Neural cell (in vitro differentiated cells): ENCODE data around the gene OTUD3. TPM values are rescaled to one million over a fixed set of nuclear protein-coding genes. Genes with fewer than 3 reads are reported as not detected.
"Not testable (repeated sequence)": the region's sequence is repeated elsewhere in the genome, so short reads cannot be mapped to it uniquely, and the experiment has no call there.

ENCODE experiments used
- H2AFZ ChIP-seq: fragments of 200-600, 300-800 bp; sonication (generic), shearing (Covaris generic); 2 replicates; pipeline ENCODE4 v1.6.0; 2014; ENCODE audit warnings: low read depth, mild to moderate bottlenecking, antibody characterized with exemption, low read length, moderate library complexity
- H3F3A ChIP-seq: fragments of 200-600 bp; shearing (Covaris generic); 2 replicates; pipeline ENCODE4 v1.6.1; 2016; ENCODE audit warnings: mild to moderate bottlenecking, moderate library complexity, mixed read lengths, antibody characterized with exemption, low read length; ENCODE audit not compliant: insufficient read depth, poor library complexity, severe bottlenecking
- H3K27ac ChIP-seq: fragments of 200-600, 300-800 bp; sonication (generic), shearing (Covaris generic); 2 replicates; pipeline ENCODE4 v1.5.1; 2014; ENCODE audit warnings: mild to moderate bottlenecking, low read length, moderate library complexity
- H3K27me3 ChIP-seq: fragments of 300-800, 200-600 bp; sonication (generic), shearing (Covaris generic); 2 replicates; pipeline ENCODE4 v1.6.0; 2014; ENCODE audit warnings: mild to moderate bottlenecking, low read depth, low read length, moderate library complexity; ENCODE audit not compliant: insufficient read depth
- H3K36me3 ChIP-seq: fragments of 300-800, 200-600 bp; sonication (generic), shearing (Covaris generic); 2 replicates; pipeline ENCODE4 v1.5.1; 2014; ENCODE audit warnings: mild to moderate bottlenecking, antibody characterized with exemption, low read length, moderate library complexity; ENCODE audit not compliant: insufficient read depth
- H3K4me2 ChIP-seq: fragments of 300-800, 200-600 bp; sonication (generic), shearing (Covaris generic); 2 replicates; pipeline ENCODE4 v1.6.0; 2014; ENCODE audit warnings: mild to moderate bottlenecking, low read length
- H3K4me3 ChIP-seq: fragments of 300-800, 200-600 bp; sonication (generic), shearing (Covaris generic); 2 replicates; pipeline ENCODE4 v1.5.1; 2014; ENCODE audit warnings: mild to moderate bottlenecking, low read length, moderate library complexity
- H3K79me2 ChIP-seq: fragments of 200-600 bp; shearing (Covaris generic); replicated peaks from 2 replicates; pipeline ENCODE4 v1.6.0; 2014; ENCODE audit warnings: mild to moderate bottlenecking, low read length, moderate library complexity; ENCODE audit not compliant: insufficient read depth
- H3K9ac ChIP-seq: fragments of 300-800, 200-600 bp; sonication (generic), shearing (Covaris generic); 2 replicates; pipeline ENCODE4 v1.6.1; 2016; ENCODE audit warnings: mild to moderate bottlenecking, low read length, mixed read lengths
- H3K9me2 ChIP-seq: fragments of 200-600 bp; shearing (Covaris generic); 2 replicates; pipeline ENCODE4 v1.6.1; 2016; ENCODE audit warnings: mild to moderate bottlenecking, low read length, mixed read lengths; ENCODE audit not compliant: insufficient read depth
- H3K9me3 ChIP-seq: fragments of 200-600, 300-800 bp; sonication (generic), shearing (Covaris generic); 2 replicates; pipeline ENCODE4 v1.6.1; 2016; ENCODE audit warnings: mild to moderate bottlenecking, mixed run types, low read length, moderate library complexity, mixed read lengths
- H4K20me1 ChIP-seq: fragments of 200-600 bp; shearing (Covaris generic); 2 replicates; pipeline ENCODE4 v1.6.1; 2016; ENCODE audit warnings: mild to moderate bottlenecking, mixed run types; ENCODE audit not compliant: insufficient read depth
- EP300 ChIP-seq: fragments of 450-650 bp; conservative IDR thresholded peaks from 2 replicates; pipeline ENCODE4 v1.6.1; 2014; ENCODE audit warnings: antibody characterized with exemption, mild to moderate bottlenecking, moderate library complexity; ENCODE audit not compliant: poor library complexity, severe bottlenecking
- EZH2 ChIP-seq: fragments of 200-600, 300-800 bp; shearing (Covaris generic), sonication (generic); IDR thresholded peaks from 2 replicates; pipeline ENCODE4 v1.6.1; 2014; ENCODE audit warnings: antibody characterized with exemption, low read length, borderline replicate concordance, mild to moderate bottlenecking; ENCODE audit not compliant: insufficient read depth, poor library complexity, severe bottlenecking
- MXI1 ChIP-seq: fragments of 450-650 bp; conservative IDR thresholded peaks from 2 replicates; pipeline ENCODE4 v1.6.1; 2014; ENCODE audit warnings: antibody characterized with exemption, mild to moderate bottlenecking; ENCODE audit not compliant: poor library complexity, severe bottlenecking
- POLR2AphosphoS5 ChIP-seq: IDR thresholded peaks from 2 replicates; pipeline ENCODE4 v1.6.1; 2012
- RAD21 ChIP-seq: fragments of 450-650 bp; conservative IDR thresholded peaks from 2 replicates; pipeline ENCODE4 v1.6.1; 2014; ENCODE audit warnings: antibody characterized with exemption, mild to moderate bottlenecking, moderate library complexity
- SMC3 ChIP-seq: fragments of 450-650 bp; conservative IDR thresholded peaks from 2 replicates; pipeline ENCODE4 v1.6.1; 2014; ENCODE audit warnings: antibody characterized with exemption, mild to moderate bottlenecking, moderate library complexity; ENCODE audit not compliant: poor library complexity
- TAF1 ChIP-seq: IDR thresholded peaks from 2 replicates; pipeline ENCODE4 v1.6.1; 2012; ENCODE audit warnings: low read depth
- polyA plus RNA-seq: library from polyadenylated mRNA; depleted of rRNA; stranded (reverse); fragments of >200 nt; gene quantifications from 2 replicates; pipeline ENCODE4 v1.2.3, GENCODE V29; 2014
- TF ChIP-seq, protein P1 (sequence below): IDR thresholded peaks from 2 replicates; pipeline ENCODE4 v1.6.1; 2012; ENCODE audit warnings: borderline replicate concordance
- TF ChIP-seq, protein P2 (sequence below): fragments of 450-650 bp; IDR thresholded peaks from 2 replicates; pipeline ENCODE4 v1.5.1; 2014; ENCODE audit warnings: antibody characterized with exemption, mild to moderate bottlenecking, moderate library complexity; ENCODE audit not compliant: poor library complexity, severe bottlenecking

Gene OTUD3
- polyA plus RNA-seq, 1 donor from 2014 or later, result 24.0 TPM

DNA sequence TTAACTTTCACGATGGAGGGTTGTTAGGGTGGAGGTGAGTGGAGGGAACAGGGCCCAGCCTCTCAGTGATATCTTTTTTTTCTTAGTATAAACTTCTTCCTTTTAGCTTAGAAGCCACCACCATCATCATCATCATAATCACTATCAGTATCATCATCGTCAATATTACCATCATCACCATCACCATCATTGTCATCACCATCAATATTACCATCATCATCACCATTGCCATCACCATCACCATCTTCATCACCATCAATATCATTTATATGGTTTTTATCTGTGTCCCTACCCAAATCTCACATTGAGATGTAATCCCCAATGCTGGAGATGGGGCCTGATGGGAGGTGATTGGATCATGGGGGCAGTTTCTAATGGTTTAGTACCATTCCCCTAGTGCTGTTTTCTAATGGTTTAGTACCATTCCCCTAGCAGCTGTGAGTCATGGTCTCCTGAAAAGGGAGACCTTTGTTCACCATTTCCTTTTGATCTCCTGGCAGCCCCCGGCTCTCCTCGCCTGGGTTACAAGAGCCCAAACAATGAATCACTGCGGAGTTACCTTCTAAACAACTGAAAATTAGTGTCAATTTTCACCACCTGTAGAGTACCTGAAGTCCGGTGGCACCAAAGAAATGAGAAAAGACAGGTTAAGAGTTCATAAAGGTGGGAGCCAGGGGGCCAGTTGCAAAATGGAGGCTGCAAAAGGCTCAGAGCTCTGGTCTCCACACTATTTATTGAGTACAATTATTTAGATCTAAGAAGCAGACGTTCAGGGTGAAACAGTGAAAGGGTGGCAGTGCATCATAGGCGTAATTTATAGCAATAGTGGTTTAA is 44.3 kb downstream of the OTUD3 start:
- Histone ChIP-seq H3K79me2 (no peaks in the 10 kb centered on the region), H2AFZ (no peak overlapping the region), H3K9ac (no peak overlapping the region), H3K27me3 (no peaks in the 10 kb centered on the region), H3K27ac (no peak overlapping the region), H3K9me2 (no peaks in the 10 kb centered on the region), H3K36me3 (no peaks in the 10 kb centered on the region), H3F3A (no peaks in the 10 kb centered on the region), H3K9me3 (no peaks in the 10 kb centered on the region), H3K4me3 (no peak overlapping the region), H4K20me1 (no peaks in the 10 kb centered on the region), H3K4me2 (no peak overlapping the region)
- TF ChIP-seq TAF1, result no peak
- no peak for TF ChIP-seq RAD21
- TF ChIP-seq, protein P1, sequence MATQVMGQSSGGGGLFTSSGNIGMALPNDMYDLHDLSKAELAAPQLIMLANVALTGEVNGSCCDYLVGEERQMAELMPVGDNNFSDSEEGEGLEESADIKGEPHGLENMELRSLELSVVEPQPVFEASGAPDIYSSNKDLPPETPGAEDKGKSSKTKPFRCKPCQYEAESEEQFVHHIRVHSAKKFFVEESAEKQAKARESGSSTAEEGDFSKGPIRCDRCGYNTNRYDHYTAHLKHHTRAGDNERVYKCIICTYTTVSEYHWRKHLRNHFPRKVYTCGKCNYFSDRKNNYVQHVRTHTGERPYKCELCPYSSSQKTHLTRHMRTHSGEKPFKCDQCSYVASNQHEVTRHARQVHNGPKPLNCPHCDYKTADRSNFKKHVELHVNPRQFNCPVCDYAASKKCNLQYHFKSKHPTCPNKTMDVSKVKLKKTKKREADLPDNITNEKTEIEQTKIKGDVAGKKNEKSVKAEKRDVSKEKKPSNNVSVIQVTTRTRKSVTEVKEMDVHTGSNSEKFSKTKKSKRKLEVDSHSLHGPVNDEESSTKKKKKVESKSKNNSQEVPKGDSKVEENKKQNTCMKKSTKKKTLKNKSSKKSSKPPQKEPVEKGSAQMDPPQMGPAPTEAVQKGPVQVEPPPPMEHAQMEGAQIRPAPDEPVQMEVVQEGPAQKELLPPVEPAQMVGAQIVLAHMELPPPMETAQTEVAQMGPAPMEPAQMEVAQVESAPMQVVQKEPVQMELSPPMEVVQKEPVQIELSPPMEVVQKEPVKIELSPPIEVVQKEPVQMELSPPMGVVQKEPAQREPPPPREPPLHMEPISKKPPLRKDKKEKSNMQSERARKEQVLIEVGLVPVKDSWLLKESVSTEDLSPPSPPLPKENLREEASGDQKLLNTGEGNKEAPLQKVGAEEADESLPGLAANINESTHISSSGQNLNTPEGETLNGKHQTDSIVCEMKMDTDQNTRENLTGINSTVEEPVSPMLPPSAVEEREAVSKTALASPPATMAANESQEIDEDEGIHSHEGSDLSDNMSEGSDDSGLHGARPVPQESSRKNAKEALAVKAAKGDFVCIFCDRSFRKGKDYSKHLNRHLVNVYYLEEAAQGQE, result no peak
- TF ChIP-seq MXI1, result no peak
- TF ChIP-seq, protein P2, sequence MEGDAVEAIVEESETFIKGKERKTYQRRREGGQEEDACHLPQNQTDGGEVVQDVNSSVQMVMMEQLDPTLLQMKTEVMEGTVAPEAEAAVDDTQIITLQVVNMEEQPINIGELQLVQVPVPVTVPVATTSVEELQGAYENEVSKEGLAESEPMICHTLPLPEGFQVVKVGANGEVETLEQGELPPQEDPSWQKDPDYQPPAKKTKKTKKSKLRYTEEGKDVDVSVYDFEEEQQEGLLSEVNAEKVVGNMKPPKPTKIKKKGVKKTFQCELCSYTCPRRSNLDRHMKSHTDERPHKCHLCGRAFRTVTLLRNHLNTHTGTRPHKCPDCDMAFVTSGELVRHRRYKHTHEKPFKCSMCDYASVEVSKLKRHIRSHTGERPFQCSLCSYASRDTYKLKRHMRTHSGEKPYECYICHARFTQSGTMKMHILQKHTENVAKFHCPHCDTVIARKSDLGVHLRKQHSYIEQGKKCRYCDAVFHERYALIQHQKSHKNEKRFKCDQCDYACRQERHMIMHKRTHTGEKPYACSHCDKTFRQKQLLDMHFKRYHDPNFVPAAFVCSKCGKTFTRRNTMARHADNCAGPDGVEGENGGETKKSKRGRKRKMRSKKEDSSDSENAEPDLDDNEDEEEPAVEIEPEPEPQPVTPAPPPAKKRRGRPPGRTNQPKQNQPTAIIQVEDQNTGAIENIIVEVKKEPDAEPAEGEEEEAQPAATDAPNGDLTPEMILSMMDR, result no peak
- TF ChIP-seq SMC3, result no peak
- no peak for TF ChIP-seq EZH2
- TF ChIP-seq POLR2AphosphoS5, result no peak
- TF ChIP-seq EP300, result no peak

DNA sequence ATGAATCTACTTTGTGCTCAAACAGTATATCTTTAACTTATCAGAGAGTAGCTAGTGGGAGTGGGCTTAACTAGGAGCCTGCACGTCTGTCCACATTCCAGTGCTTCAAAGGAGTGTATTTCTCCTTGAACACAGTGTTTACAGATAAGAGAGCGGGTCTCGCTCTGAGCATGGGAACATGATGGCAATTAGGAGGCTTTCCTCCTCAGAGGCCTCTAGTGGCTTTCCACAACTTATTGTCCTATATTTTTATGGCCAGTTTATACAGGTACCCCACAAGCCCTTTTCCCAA is 44.9 kb downstream of the OTUD3 start:
- H3F3A ChIP-seq, result not testable (repeated sequence)

DNA sequence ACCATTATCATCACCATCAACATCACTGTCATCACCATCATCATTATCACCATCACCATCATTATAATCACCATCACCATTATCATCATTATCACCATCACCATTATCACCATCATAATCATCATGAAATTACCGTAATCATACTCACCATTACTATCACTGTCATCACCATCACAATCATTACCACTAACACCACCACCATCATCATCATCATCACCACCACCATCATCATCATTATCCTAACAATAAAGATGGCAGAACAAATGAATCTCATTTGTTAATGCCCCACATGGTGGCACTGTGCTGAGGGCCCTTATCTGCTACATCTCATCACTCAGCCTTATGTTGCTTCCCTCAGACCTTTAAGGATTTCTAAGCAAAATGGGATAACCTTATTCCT is 50.7 kb downstream of the OTUD3 start:
- TF ChIP-seq EP300 (no peak), EZH2 (no peak), SMC3 (no peak), MXI1 (no peak), TAF1 (no peak), RAD21 (no peak), POLR2AphosphoS5 (no peak)
- TF ChIP-seq, protein P2, result no peak
- TF ChIP-seq, protein P1, result no peak
- Histone ChIP-seq H3F3A (no peaks in the 10 kb centered on the region), H3K9me2 (no peaks in the 10 kb centered on the region), H3K27me3 (no peaks in the 10 kb centered on the region), H3K36me3 (no peaks in the 10 kb centered on the region), H3K9ac (no peak overlapping the region), H3K4me3 (no peak overlapping the region), H3K9me3 (no peaks in the 10 kb centered on the region), H3K4me2 (no peak overlapping the region), H3K27ac (no peak overlapping the region), H3K79me2 (no peaks in the 10 kb centered on the region), H4K20me1 (no peaks in the 10 kb centered on the region), H2AFZ (no peak overlapping the region)

More for the DNA sequence above, 44.9 kb downstream of the OTUD3 start:
- not testable (repeated sequence) for H3K9me2 ChIP-seq, H3K9ac ChIP-seq, H3K36me3 ChIP-seq, H3K27ac ChIP-seq, H3K4me2 ChIP-seq, H4K20me1 ChIP-seq, H3K9me3 ChIP-seq, H2AFZ ChIP-seq, H3K79me2 ChIP-seq, H3K27me3 ChIP-seq, H3K4me3 ChIP-seq
